Measurements from ENCODE around the gene NT5C2. TPM values are rescaled to one million over a fixed set of nuclear protein-coding genes. Genes with fewer than 3 reads are reported as not detected.

Gene NT5C2
- total and polyA plus RNA-seq, 2 donors (not counting 3 experiments of a cell fraction or from before 2014, with no cell fraction given), result 47.2 to 69.9 TPM

GRCh38 chr10:103077491-103078308 lies 115.4 kb downstream of the NT5C2 start:
- BruUV-seq (replicated peaks), result no TSS peak
- CTCF ChIA-PET, result interaction anchor here (0.6 to 2.5 kb wide), 4 partner anchors 15 to 176 kb away, joined by 3 to 15 read pairs (median 3); no protein-coding TSS in a partner anchor
- Histone ChIP-seq H3K4me3 (replicated peaks in 1 of 3; ENCODE audit: insufficient read depth in 1 of 3, low read depth in 1 of 3, low read length in 3 of 3) (no peak overlapping the region), H3K4me1 (ENCODE audit: control insufficient read depth, extremely low read depth, insufficient read depth, low read length) (no peaks in the 10 kb centered on the region), H3K4me2 (ENCODE audit: insufficient read depth, low read length) (no peak overlapping the region), H3K9me1 (replicated peaks; ENCODE audit: control insufficient read depth, extremely low read depth, insufficient read depth, low read length) (no peaks in the 10 kb centered on the region), H4K20me1 (replicated peaks; ENCODE audit: control insufficient read depth, extremely low read depth, insufficient read depth, low read length) (no peaks in the 10 kb centered on the region), H3K9me3 (replicated peaks; ENCODE audit: control insufficient read depth, insufficient read depth, low read length) (no peaks in the 10 kb centered on the region), H3K27ac (ENCODE audit: insufficient read depth, low read depth, low read length) (no peak overlapping the region), H3K9ac (replicated peaks; ENCODE audit: extremely low read depth, insufficient read depth, low read length) (no peak overlapping the region), H2AFZ (ENCODE audit: low read depth, low read length) (no peak overlapping the region), H3K27me3 (ENCODE audit: control insufficient read depth in 2 of 2, insufficient read depth in 2 of 2, low read length in 2 of 2) (no peaks in the 10 kb centered on the region), H3K79me2 (ENCODE audit: control insufficient read depth, insufficient read depth, low read length) (no peaks in the 10 kb centered on the region), H3K36me3 (ENCODE audit: control insufficient read depth in 2 of 2, extremely low read depth in 1 of 2, insufficient read depth in 2 of 2, low read length in 2 of 2) (no peaks in the 10 kb centered on the region)
- DNase-seq (ENCODE audit: low read depth, low spot score), result no peak
- no peak for FAIRE-seq
- dilution Hi-C loops (cut with MboI; ENCODE audit: extremely low pct_ligation_motif_present, low sequenced_read_pairs) (no loop called here), intact Hi-C loops (cut with micrococcal nuclease) (no loop called here)
- TF ChIP-seq GATA2 (IDR thresholded peaks at IDR 0.05; ENCODE audit: insufficient read depth, insufficient read length, low read depth, low read length) (no peak), POLR2A (IDR thresholded peaks at IDR 0.05; ENCODE audit: low read depth, low read length) (no peak), FOS (IDR thresholded peaks at IDR 0.05; ENCODE audit: borderline replicate concordance, insufficient read depth, low read length) (no peak), EZH2 (IDR thresholded peaks at IDR 0.05; ENCODE audit: borderline replicate concordance, low read depth, low read length, severe bottlenecking) (no peak)
- POLR2A ChIA-PET, result no interaction called here

GRCh38 chr10:103077020-103077419 lies 116.1 kb downstream of the NT5C2 start:
- H3K27me3 ChIP-seq (ENCODE audit: control insufficient read depth in 2 of 2, insufficient read depth in 2 of 2, low read length in 2 of 2), result no peaks in the 10 kb centered on the region
- no peaks in the 10 kb centered on the region for H3K9me1 ChIP-seq (replicated peaks; ENCODE audit: control insufficient read depth, extremely low read depth, insufficient read depth, low read length)
- no peaks in the 10 kb centered on the region for H3K79me2 ChIP-seq (ENCODE audit: control insufficient read depth, insufficient read depth, low read length)
- TF ChIP-seq POLR2A (IDR thresholded peaks at IDR 0.05; ENCODE audit: low read depth, low read length), result no peak
- TF ChIP-seq JUN (IDR thresholded peaks at IDR 0.05; ENCODE audit: borderline replicate concordance, insufficient read depth, insufficient read length, low read depth), result no peak
- no peak for TF ChIP-seq EZH2 (IDR thresholded peaks at IDR 0.05; ENCODE audit: borderline replicate concordance, low read depth, low read length, severe bottlenecking)
- no peak for TF ChIP-seq POLR2AphosphoS5 (IDR thresholded peaks at IDR 0.05; ENCODE audit: insufficient read depth, low read depth, low read length)
- TF ChIP-seq GATA2 (IDR thresholded peaks at IDR 0.05; ENCODE audit: insufficient read depth, insufficient read length, low read depth, low read length), result no peak
- TF ChIP-seq, protein P1, sequence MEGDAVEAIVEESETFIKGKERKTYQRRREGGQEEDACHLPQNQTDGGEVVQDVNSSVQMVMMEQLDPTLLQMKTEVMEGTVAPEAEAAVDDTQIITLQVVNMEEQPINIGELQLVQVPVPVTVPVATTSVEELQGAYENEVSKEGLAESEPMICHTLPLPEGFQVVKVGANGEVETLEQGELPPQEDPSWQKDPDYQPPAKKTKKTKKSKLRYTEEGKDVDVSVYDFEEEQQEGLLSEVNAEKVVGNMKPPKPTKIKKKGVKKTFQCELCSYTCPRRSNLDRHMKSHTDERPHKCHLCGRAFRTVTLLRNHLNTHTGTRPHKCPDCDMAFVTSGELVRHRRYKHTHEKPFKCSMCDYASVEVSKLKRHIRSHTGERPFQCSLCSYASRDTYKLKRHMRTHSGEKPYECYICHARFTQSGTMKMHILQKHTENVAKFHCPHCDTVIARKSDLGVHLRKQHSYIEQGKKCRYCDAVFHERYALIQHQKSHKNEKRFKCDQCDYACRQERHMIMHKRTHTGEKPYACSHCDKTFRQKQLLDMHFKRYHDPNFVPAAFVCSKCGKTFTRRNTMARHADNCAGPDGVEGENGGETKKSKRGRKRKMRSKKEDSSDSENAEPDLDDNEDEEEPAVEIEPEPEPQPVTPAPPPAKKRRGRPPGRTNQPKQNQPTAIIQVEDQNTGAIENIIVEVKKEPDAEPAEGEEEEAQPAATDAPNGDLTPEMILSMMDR (IDR thresholded peaks at IDR 0.05; ENCODE audit: extremely low read depth in 1 of 2, insufficient read depth in 1 of 2, low read depth in 1 of 2, low read length in 2 of 2), result no peak
- no peak for TF ChIP-seq MAX (IDR thresholded peaks at IDR 0.05; ENCODE audit: insufficient read depth, insufficient read length)
- TF ChIP-seq MYC (IDR thresholded peaks at IDR 0.05; ENCODE audit: low read depth, low read length), result no peak
- TF ChIP-seq FOS (IDR thresholded peaks at IDR 0.05; ENCODE audit: borderline replicate concordance, insufficient read depth, low read length), result no peak
- H3K27ac ChIP-seq (ENCODE audit: insufficient read depth, low read depth, low read length), result no peak overlapping the region
- FAIRE-seq (no peak), DNase-seq (ENCODE audit: low read depth, low spot score) (no peak)
- dilution Hi-C loops (cut with MboI; ENCODE audit: extremely low pct_ligation_motif_present, low sequenced_read_pairs), result no loop called here
- no TSS peak for BruUV-seq (replicated peaks)
- no peak overlapping the region for H2AFZ ChIP-seq (ENCODE audit: low read depth, low read length)
- no peak overlapping the region for H3K4me3 ChIP-seq (replicated peaks in 1 of 3; ENCODE audit: insufficient read depth in 1 of 3, low read depth in 1 of 3, low read length in 3 of 3)
- no peak overlapping the region for H3K4me2 ChIP-seq (ENCODE audit: insufficient read depth, low read length)
- intact Hi-C loops (cut with micrococcal nuclease), result no loop called here
- no peaks in the 10 kb centered on the region for H3K36me3 ChIP-seq (ENCODE audit: control insufficient read depth in 2 of 2, extremely low read depth in 1 of 2, insufficient read depth in 2 of 2, low read length in 2 of 2)
- H3K4me1 ChIP-seq (ENCODE audit: control insufficient read depth, extremely low read depth, insufficient read depth, low read length), result no peaks in the 10 kb centered on the region
- no peak overlapping the region for H3K9ac ChIP-seq (replicated peaks; ENCODE audit: extremely low read depth, insufficient read depth, low read length)
- no peaks in the 10 kb centered on the region for H4K20me1 ChIP-seq (replicated peaks; ENCODE audit: control insufficient read depth, extremely low read depth, insufficient read depth, low read length)
- POLR2A ChIA-PET, result no interaction called here
- H3K9me3 ChIP-seq (replicated peaks; ENCODE audit: control insufficient read depth, insufficient read depth, low read length), result no peaks in the 10 kb centered on the region
- CTCF ChIA-PET, result interaction anchor here (0.6 to 1.6 kb wide), 3 partner anchors 15 to 175 kb away, joined by 3 read pairs; no protein-coding TSS in a partner anchor

All from endothelial cell of umbilical vein (primary cell).